ENCODE results near the gene AP2M1.

The AP2M1 gene

GRCh38 chr3:184222521-184222920 is 47.9 kb downstream of the AP2M1 start:
- TF ChIP-seq, protein P1, sequence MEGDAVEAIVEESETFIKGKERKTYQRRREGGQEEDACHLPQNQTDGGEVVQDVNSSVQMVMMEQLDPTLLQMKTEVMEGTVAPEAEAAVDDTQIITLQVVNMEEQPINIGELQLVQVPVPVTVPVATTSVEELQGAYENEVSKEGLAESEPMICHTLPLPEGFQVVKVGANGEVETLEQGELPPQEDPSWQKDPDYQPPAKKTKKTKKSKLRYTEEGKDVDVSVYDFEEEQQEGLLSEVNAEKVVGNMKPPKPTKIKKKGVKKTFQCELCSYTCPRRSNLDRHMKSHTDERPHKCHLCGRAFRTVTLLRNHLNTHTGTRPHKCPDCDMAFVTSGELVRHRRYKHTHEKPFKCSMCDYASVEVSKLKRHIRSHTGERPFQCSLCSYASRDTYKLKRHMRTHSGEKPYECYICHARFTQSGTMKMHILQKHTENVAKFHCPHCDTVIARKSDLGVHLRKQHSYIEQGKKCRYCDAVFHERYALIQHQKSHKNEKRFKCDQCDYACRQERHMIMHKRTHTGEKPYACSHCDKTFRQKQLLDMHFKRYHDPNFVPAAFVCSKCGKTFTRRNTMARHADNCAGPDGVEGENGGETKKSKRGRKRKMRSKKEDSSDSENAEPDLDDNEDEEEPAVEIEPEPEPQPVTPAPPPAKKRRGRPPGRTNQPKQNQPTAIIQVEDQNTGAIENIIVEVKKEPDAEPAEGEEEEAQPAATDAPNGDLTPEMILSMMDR (conservative IDR thresholded peaks at IDR 0.05; ENCODE audit: low read depth) = no peak
- ChIA-PET POLR2A (ENCODE audit: low non-redundant PET) (no interaction called here), CTCF (no interaction called here)
- no peak for DNase-seq (ENCODE audit: low spot score)
- no peak overlapping the region for H3K27ac ChIP-seq

- no peak for DNase-seq (ENCODE audit: low spot score)
- TF ChIP-seq, protein P1 (conservative IDR thresholded peaks at IDR 0.05; ENCODE audit: low read depth) = no peak
- CTCF ChIA-PET = no interaction called here
- POLR2A ChIA-PET (ENCODE audit: low non-redundant PET) = no interaction called here
- H3K27ac ChIP-seq = no peak overlapping the region
Observed at GRCh38 chr3:184223946-184224345, 49.3 kb downstream of the AP2M1 start.

DNA sequence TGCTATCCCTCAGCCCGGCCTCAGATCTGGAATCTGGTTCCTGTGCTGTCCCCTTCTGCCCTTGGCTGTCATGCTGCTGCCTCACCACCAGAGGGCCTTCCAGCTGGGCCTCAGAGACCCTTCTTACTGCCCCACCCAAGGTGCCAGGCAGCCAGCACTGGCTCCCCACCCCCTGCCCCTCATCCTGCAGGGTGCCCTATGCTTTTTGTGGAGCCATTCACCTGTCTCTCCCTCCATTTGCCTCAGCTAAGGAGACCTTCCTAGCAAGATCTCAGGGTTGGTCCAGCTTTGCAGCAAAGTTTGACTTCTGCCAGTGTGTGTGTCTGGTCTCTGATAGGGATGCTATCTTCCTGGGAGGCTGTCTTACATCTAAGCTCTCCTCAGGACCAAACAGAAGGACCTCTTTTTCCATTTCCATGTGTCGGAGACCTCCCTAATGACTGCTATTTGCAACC is 52.9 kb downstream of the AP2M1 start:
- ChIA-PET POLR2A (ENCODE audit: low non-redundant PET) (no interaction called here), CTCF (interaction anchor here (0.5 to 4.6 kb wide), 22 partner anchors 10 to 1142 kb away, joined by 3 to 32 read pairs (median 4); partner anchors contain the start of genes ABCF3, EEF1AKMT4 and EPHB3)
- H3K27ac ChIP-seq = no peak overlapping the region
- TF ChIP-seq, protein P1 (conservative IDR thresholded peaks at IDR 0.05; ENCODE audit: low read depth) = peak; percentile 72
- no peak for DNase-seq (ENCODE audit: low spot score)

DNA sequence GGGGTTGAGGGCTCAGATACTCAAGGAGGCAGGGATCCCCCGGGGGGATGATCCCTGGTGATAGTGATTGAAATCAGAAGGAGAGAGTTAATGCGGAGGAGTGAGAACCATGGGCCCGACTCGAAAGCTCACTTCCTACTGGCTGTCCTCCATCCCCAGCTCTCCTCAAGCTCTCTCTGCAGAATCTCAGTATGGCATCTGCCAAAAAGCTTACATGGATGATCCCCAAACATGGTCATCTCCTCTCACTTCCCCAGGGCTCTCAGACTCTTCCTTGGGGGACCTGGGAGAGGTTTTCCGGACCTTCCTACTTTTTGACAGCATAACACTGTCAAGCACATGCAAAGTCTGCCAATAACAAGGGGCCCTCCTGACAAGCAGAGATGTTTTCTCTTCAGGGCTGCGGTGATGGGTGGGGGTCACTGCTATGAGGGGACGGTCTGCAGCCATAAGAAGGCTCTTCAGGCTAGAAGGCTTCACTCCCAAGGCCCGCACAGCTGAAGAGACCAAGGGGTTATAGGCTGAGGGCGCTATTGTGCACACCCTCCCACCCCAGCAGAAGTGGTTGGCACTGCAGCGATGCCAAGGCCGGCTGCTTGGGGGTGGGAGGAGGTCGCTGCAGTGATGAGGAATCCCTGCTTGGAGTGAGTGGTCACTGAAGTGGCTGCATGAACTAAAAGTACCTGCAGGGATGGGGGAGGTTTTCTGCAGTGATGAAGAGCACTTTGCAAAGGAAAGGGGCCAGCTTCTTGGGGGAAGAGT is 53.9 kb downstream of the AP2M1 start:
- POLR2A ChIA-PET (ENCODE audit: low non-redundant PET) = no interaction called here
- DNase-seq (ENCODE audit: low spot score) = no peak
- no peak overlapping the region for H3K27ac ChIP-seq
- TF ChIP-seq, protein P1 (conservative IDR thresholded peaks at IDR 0.05; ENCODE audit: low read depth) = no peak
- CTCF ChIA-PET = interaction anchor here (0.6 to 4.6 kb wide), 10 partner anchors 9 to 333 kb away, joined by 3 to 32 read pairs (median 5); partner anchors contain the start of genes ABCF3 and EEF1AKMT4

DNA sequence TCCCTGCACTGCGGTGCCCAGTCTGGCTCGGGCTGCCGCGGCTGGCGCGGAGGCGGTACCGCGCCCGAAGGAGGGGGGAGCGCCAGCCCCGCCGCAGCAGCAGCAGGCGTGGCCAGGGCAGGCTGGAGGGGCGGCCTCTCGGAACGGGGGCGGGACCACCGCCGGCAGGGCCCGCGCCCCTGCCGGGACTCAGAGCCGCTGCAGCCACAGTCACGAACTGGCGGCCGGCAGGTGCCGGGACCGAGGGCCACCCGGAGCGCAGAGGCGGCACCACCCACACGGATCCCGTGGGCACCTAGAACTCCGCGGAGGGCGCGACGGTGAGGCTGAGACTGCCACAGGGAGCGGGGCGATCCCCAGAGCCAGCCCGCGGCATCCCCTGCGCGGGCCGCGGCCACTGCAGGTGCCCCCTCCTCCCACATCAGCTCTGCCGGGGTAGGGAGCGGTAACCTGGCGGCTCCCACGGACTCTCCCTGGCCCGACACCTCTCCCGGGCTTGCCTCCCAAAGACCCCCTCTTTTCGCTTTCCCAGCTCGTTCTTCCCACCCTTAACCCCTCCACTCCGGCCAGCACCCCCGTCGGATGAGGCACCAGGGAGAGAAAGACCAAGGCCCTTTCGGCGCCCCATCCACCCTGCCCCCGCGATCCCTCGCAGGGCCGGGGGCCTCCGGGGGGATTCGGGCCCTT is 54.9 kb downstream of the AP2M1 start, which contains the start of gene VWA5B2:
VWA5B2 (plus strand) TSS at position 192 of the 687 bp plus-strand sequence. CDS start 944 bp downstream, outside the sequence.
- DNase-seq (ENCODE audit: low spot score) = peak; percentile 66
- no peak within 1 kb of the TSS for H3K27ac ChIP-seq
- POLR2A ChIA-PET (ENCODE audit: low non-redundant PET) = interaction anchor here (0.5 kb wide), 1 partner anchor 49 kb away, joined by 3 read pairs; no protein-coding TSS in a partner anchor
- TF ChIP-seq, protein P1 (conservative IDR thresholded peaks at IDR 0.05; ENCODE audit: low read depth) = 0 out of 2 replicates have a peak, but pooled peaks have one; percentile 17
- CTCF ChIA-PET = interaction anchor here (0.9 to 4.6 kb wide), 3 partner anchors 11 to 20 kb away, joined by 3 to 32 read pairs (median 4); partner anchors contain the start of gene EEF1AKMT4

- CTCF ChIA-PET = interaction anchor here (0.6 to 4.6 kb wide), 4 partner anchors 10 to 85 kb away, joined by 3 to 32 read pairs (median 4); partner anchors contain the start of gene EEF1AKMT4
- no peak overlapping the region for H3K27ac ChIP-seq
- no peak for DNase-seq (ENCODE audit: low spot score)
- POLR2A ChIA-PET (ENCODE audit: low non-redundant PET) = interaction anchor here (0.5 kb wide), 1 partner anchor 50 kb away, joined by 3 read pairs; no protein-coding TSS in a partner anchor
- TF ChIP-seq, protein P1 (conservative IDR thresholded peaks at IDR 0.05; ENCODE audit: low read depth) = no peak
Observed at GRCh38 chr3:184230081-184230602, 55.5 kb downstream of the AP2M1 start.

Data from RWPE1 (cell line).